Neuronal stem cell (in vitro differentiated cells): Measurements from ENCODE around the gene NOS1AP. TPM values are rescaled to one million over a fixed set of nuclear protein-coding genes. Genes with fewer than 3 reads are reported as not detected.

ENCODE experiments used
- DNase-seq: peaks from one replicate; pipeline ENCODE4 v3.0.0-alpha.2; 2013; ENCODE audit warnings: low spot score
- H2AFZ ChIP-seq: one replicate; pipeline ENCODE4 v1.6.1; 2013; ENCODE audit warnings: mild to moderate bottlenecking, low read length, inconsistent platforms
- H2AK5ac ChIP-seq: 2 replicates; pipeline ENCODE4 v1.6.1; 2013; ENCODE audit warnings: low read depth, mild to moderate bottlenecking, inconsistent platforms, low read length, moderate library complexity, mixed read lengths
- H2BK120ac ChIP-seq: 2 replicates; pipeline ENCODE4 v1.6.1; 2013; ENCODE audit warnings: low read depth, mild to moderate bottlenecking, inconsistent platforms, low read length, moderate library complexity, mixed read lengths
- H2BK12ac ChIP-seq: one replicate; pipeline ENCODE4 v1.6.1; 2013; ENCODE audit warnings: low read length, inconsistent platforms
- H2BK15ac ChIP-seq: 2 replicates; pipeline ENCODE4 v1.6.1; 2013; ENCODE audit warnings: mild to moderate bottlenecking, low read length, inconsistent platforms, mixed read lengths
- H2BK5ac ChIP-seq: one replicate; pipeline ENCODE4 v1.6.1; 2013; ENCODE audit warnings: inconsistent platforms, mild to moderate bottlenecking, low read length, moderate library complexity
- H3K14ac ChIP-seq: one replicate; pipeline ENCODE4 v1.6.1; 2013; ENCODE audit warnings: low read length, inconsistent platforms
- H3K18ac ChIP-seq: 2 replicates; pipeline ENCODE4 v1.6.1; 2013; ENCODE audit warnings: low read length, inconsistent platforms
- H3K23ac ChIP-seq: 2 replicates; pipeline ENCODE4 v1.6.1; 2013; ENCODE audit warnings: low read depth, mild to moderate bottlenecking, mixed read lengths, low read length, inconsistent platforms; ENCODE audit not compliant: poor library complexity
- H3K27ac ChIP-seq: replicated peaks from 3 replicates; pipeline ENCODE4 v1.5.1; 2013; ENCODE audit warnings: low read length, inconsistent platforms
- H3K27me3 ChIP-seq, 3 experiments: 2 replicates each; pipeline ENCODE4 v1.6.1; 2013; ENCODE audit warnings: low read length in 3 of 3, mild to moderate bottlenecking in 2 of 3, inconsistent platforms in 1 of 3, low read depth in 1 of 3, mixed read lengths in 1 of 3, moderate library complexity in 1 of 3; ENCODE audit not compliant: control insufficient read depth in 3 of 3, insufficient read depth in 3 of 3
- H3K36me3 ChIP-seq, 2 donors: replicated peaks in 1 of 2; 2 replicates each; pipeline ENCODE4 v1.6.1; 2013; ENCODE audit warnings: low read length in 2 of 2; ENCODE audit not compliant: control insufficient read depth in 2 of 2, insufficient read depth in 2 of 2
- H3K4ac ChIP-seq: 2 replicates; pipeline ENCODE4 v1.6.1; 2013; ENCODE audit warnings: inconsistent platforms, mild to moderate bottlenecking, low read length, moderate library complexity
- H3K4me1 ChIP-seq, 2 donors: 1 replicate in 1 of 2; 2 replicates in 1 of 2; pipeline ENCODE4 v1.6.1; 2013; ENCODE audit warnings: low read length in 2 of 2, low read depth in 1 of 2; ENCODE audit not compliant: control insufficient read depth in 2 of 2, insufficient read depth in 1 of 2
- H3K4me2 ChIP-seq: one replicate; pipeline ENCODE4 v1.6.1; 2013; ENCODE audit warnings: mild to moderate bottlenecking, low read length, inconsistent platforms; ENCODE audit not compliant: insufficient read depth, poor library complexity, severe bottlenecking
- H3K4me3 ChIP-seq, 2 donors: 2 replicates each; pipeline ENCODE4 v1.5.1; 2013; ENCODE audit warnings: low read length in 2 of 2, mild to moderate bottlenecking in 2 of 2, inconsistent platforms in 1 of 2, moderate library complexity in 1 of 2
- H3K79me1 ChIP-seq: one replicate; pipeline ENCODE4 v1.6.1; 2013; ENCODE audit warnings: low read depth, mild to moderate bottlenecking, inconsistent platforms, low read length, moderate library complexity
- H3K9ac ChIP-seq: one replicate; pipeline ENCODE4 v1.6.1; 2013; ENCODE audit warnings: mild to moderate bottlenecking, low read depth, low read length, inconsistent platforms; ENCODE audit not compliant: poor library complexity
- H3K9me3 ChIP-seq, 2 donors: replicated peaks in 1 of 2; 2 replicates each; pipeline versions ENCODE3 to v1.6.1; 2013; ENCODE audit warnings: low read length in 2 of 2, mild to moderate bottlenecking in 2 of 2, inconsistent platforms in 1 of 2, low read depth in 1 of 2, mixed read lengths in 1 of 2, moderate library complexity in 1 of 2; ENCODE audit not compliant: control insufficient read depth in 2 of 2, insufficient read depth in 1 of 2
- H4K8ac ChIP-seq: one replicate; pipeline ENCODE4 v1.6.1; 2013; ENCODE audit warnings: low read depth, mild to moderate bottlenecking, inconsistent platforms, low read length, moderate library complexity
- H4K91ac ChIP-seq: one replicate; pipeline ENCODE4 v1.6.1; 2013; ENCODE audit warnings: low read length, low read depth, mild to moderate bottlenecking, inconsistent platforms; ENCODE audit not compliant: poor library complexity
- WGBS, 2 donors: extraction: QIAGEN DNeasy Blood & Tissue Kit; methylation state at CpG; one replicate each; pipeline ENCODE4 v1.1.7; 2013; ENCODE audit warnings: missing lambda C conversion rate in 2 of 2, mixed read lengths in 1 of 2; ENCODE audit not compliant: insufficient read length in 2 of 2, insufficient replicate concordance in 1 of 2; ENCODE audit errors: extremely low coverage in 2 of 2; 5-methylcytosine and 5-hydroxymethylcytosine counted together
- polyA plus RNA-seq, 2 experiments: library from polyadenylated mRNA; stranded (reverse); fragments of 200-250 nt; gene quantifications; one replicate each; pipeline ENCODE4 v1.2.3, GENCODE V29; 2013

NOS1AP gene
- 2.5 TPM for polyA plus RNA-seq (2013, experiment 1 of 2)
- polyA plus RNA-seq (2013, experiment 2 of 2) = 2.2 TPM

DNA sequence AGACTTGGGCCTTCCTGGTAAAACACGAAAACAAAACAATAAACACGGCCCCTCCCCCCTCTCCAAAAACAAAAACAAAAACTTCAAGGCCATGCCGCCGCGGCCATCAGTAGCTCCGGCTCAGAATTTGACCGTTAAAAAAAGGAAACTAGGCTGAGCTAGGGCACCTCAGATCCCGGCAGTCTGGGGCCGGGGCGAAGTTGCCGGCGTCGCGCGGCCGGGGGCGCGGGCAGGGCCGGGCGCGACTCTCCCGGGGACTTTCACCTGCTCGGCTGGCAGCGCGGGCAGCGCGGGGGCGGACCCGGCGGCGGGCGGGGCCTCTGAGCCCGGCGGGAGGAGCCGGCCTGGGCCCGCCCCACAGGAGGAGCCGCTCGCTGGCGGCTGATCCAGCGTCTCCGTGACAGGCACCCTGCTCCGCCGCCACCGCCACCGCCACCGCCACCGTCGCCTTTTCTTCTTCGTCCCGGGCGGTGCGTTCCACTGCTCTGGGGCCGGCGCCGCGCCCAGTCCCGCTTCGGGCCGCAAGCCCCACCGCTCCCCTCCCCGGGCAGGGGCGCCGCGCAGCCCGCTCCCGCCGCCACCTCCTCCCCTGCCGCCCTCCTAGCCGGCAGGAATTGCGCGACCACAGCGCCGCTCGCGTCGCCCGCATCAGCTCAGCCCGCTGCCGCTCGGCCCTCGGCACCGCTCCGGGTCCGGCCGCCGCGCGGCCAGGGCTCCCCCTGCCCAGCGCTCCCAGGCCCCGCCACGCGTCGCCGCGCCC, at the start of gene NOS1AP:
Gene NOS1AP (plus strand): TSS at position 358 of the 760 bp plus-strand sequence. CDS start 487 bp downstream, outside the sequence.
- H3K79me1 ChIP-seq = peaks cover 2% of the 10 kb centered on the region
- WGBS, 2 donors = no CpG with 5 or more reads among the region's 95 CpGs
- H3K23ac ChIP-seq = peak within 1 kb of the TSS; percentile 16
- H2AFZ ChIP-seq = peak within 1 kb of the TSS; percentile 96
- peak within 1 kb of the TSS; percentile 96 for H3K9ac ChIP-seq
- peak within 1 kb of the TSS; percentile 87 for H3K4me2 ChIP-seq
- H3K9me3 ChIP-seq = peaks cover 0 to 4% of the 10 kb centered on the region in 2 donors
- H3K36me3 ChIP-seq = peaks cover 0 to 7% of the 10 kb centered on the region in 2 donors
- peak within 1 kb of the TSS; percentile 69 for H2BK120ac ChIP-seq
- peak within 1 kb of the TSS; percentile 86 to 97 for H3K4me3 ChIP-seq
- peak; percentile 78 for DNase-seq
- H4K8ac ChIP-seq = no peak within 1 kb of the TSS
- H2AK5ac ChIP-seq = no peak within 1 kb of the TSS
- H3K4me1 ChIP-seq = peaks cover 16% of the 10 kb centered on the region in 2 donors
- no peak within 1 kb of the TSS for H2BK12ac ChIP-seq
- H3K27ac ChIP-seq = no peak within 1 kb of the TSS
- H2BK5ac ChIP-seq = no peak within 1 kb of the TSS
- peak within 1 kb of the TSS; percentile 92 for H3K18ac ChIP-seq
- H3K14ac ChIP-seq = peak within 1 kb of the TSS; percentile 71
- H3K27me3 ChIP-seq = peaks cover 0 to 5% (median 0%) of the 10 kb centered on the region in 3 experiments
- H3K4ac ChIP-seq = no peak within 1 kb of the TSS
- H4K91ac ChIP-seq = no peak within 1 kb of the TSS
- no peak within 1 kb of the TSS for H2BK15ac ChIP-seq

DNA sequence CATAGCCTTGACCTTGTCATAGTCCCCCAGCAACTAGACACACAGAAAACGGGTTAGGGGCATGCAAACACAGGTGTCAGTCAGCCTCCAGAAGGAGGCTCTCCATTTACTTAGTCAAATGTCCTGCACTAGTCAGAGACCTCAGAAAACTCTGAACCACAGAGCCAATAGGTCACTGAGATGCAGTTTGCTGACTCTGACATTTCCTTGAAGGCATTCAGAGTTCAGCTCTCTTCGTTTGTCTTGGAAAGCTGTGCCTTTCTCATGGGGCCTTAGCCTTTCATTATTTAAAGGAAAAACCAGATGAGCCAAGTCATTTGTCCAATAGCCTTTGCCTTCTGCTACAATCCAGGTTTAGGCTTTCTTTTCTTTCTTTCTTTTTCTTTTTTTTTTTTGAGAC, 49.3 kb upstream of the NOS1AP start:
- peaks cover 0 to 19% (median 13%) of the 10 kb centered on the region in 3 experiments for H3K27me3 ChIP-seq
- H2BK5ac ChIP-seq = no peak overlapping the region
- peaks cover 2 to 9% of the 10 kb centered on the region in 2 donors for H3K4me1 ChIP-seq
- no CpG with 5 or more reads among the region's 2 CpGs for WGBS, 2 donors
- no peak overlapping the region for H4K91ac ChIP-seq
- H3K79me1 ChIP-seq = no peaks in the 10 kb centered on the region
- H3K4me2 ChIP-seq = no peak overlapping the region
- no peak overlapping the region for H2AFZ ChIP-seq
- H3K36me3 ChIP-seq = peaks cover 0 to 3% of the 10 kb centered on the region in 2 donors
- no peak overlapping the region for H3K14ac ChIP-seq
- H4K8ac ChIP-seq = no peak overlapping the region
- no peak overlapping the region for H3K18ac ChIP-seq
- no peak overlapping the region for H2BK120ac ChIP-seq
- no peak for DNase-seq
- H3K23ac ChIP-seq = no peak overlapping the region
- no peak overlapping the region for H3K4me3 ChIP-seq
- H3K27ac ChIP-seq = no peak overlapping the region
- no peak overlapping the region for H3K4ac ChIP-seq
- H2AK5ac ChIP-seq = no peak overlapping the region
- no peak overlapping the region for H3K9ac ChIP-seq
- no peaks in the 10 kb centered on the region for H3K9me3 ChIP-seq
- H2BK12ac ChIP-seq = no peak overlapping the region
- no peak overlapping the region for H2BK15ac ChIP-seq

DNA sequence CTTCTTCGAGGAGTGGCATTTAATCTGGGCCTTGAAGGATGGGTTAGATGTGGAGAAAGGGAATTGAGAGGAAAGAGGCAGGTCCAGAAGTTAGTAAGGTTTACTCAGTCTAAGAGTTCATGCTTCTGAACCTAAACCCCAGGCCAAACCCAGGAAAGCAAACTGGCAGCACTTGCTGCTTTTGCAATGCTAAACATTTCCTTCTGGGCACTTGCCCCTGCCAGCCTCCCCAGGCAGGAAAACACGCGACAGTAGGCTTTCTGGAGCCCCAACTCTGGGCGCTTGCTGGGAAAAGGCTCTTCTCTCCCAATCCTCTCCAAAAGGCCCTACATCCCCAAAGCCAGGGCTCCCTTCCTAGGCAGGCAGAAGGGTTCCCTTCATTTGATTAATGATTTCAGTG, 48.4 kb upstream of the NOS1AP start:
- Histone ChIP-seq H3K14ac (no peak overlapping the region), H3K36me3 (peaks cover 0 to 3% of the 10 kb centered on the region in 2 donors), H2BK12ac (no peak overlapping the region), H3K27ac (no peak overlapping the region), H3K4ac (no peak overlapping the region), H3K23ac (no peak overlapping the region), H3K4me1 (peaks cover 2 to 9% of the 10 kb centered on the region in 2 donors), H2BK15ac (no peak overlapping the region), H3K4me2 (no peak overlapping the region), H2AFZ (no peak overlapping the region), H2BK5ac (no peak overlapping the region), H4K8ac (no peak overlapping the region), H2AK5ac (no peak overlapping the region), H3K4me3 (no peak overlapping the region), H3K18ac (no peak overlapping the region), H3K9me3 (no peaks in the 10 kb centered on the region), H2BK120ac (no peak overlapping the region), H3K27me3 (peaks cover 0 to 27% (median 13%) of the 10 kb centered on the region in 3 experiments), H3K9ac (no peak overlapping the region), H4K91ac (no peak overlapping the region), H3K79me1 (no peaks in the 10 kb centered on the region)
- WGBS, 2 donors = no CpG with 5 or more reads among the region's 4 CpGs
- DNase-seq = no peak

DNA sequence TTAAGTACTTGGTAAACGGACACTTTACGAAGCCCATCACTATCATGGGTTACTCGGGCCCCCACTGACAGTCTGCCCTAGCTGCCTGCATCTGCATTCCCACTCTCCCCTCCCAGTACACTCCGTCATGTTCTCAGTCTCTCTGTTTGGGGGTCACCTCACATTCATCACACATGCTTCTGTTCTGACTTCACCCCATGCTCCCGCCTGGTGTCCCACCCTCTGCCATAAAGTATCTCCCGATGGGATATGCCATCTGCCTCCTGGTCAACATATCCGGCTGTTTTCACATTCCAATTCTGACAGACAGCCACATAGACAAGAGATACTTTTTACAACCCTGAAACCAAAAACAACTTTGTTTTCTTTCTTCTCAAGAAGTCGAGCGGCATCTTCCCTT, 46.9 kb upstream of the NOS1AP start:
- Histone ChIP-seq H3K79me1 (no peaks in the 10 kb centered on the region), H2AK5ac (no peak overlapping the region), H3K9ac (no peak overlapping the region), H3K4ac (no peak overlapping the region), H3K18ac (peak overlapping the region; percentile 5), H3K36me3 (no peaks in the 10 kb centered on the region), H3K4me1 (peaks cover 2 to 9% of the 10 kb centered on the region in 2 donors), H2AFZ (no peak overlapping the region), H3K9me3 (peaks cover 0 to 6% of the 10 kb centered on the region in 2 donors), H3K27ac (no peak overlapping the region), H2BK120ac (no peak overlapping the region), H3K23ac (no peak overlapping the region), H3K4me2 (no peak overlapping the region), H3K27me3 (peaks cover 0 to 27% (median 13%) of the 10 kb centered on the region in 3 experiments), H3K14ac (no peak overlapping the region), H2BK5ac (no peak overlapping the region), H2BK12ac (no peak overlapping the region), H3K4me3 (no peak overlapping the region), H2BK15ac (peak overlapping the region; percentile 2), H4K91ac (no peak overlapping the region), H4K8ac (no peak overlapping the region)
- no peak for DNase-seq
- WGBS, 2 donors = no CpG with 5 or more reads among the region's 9 CpGs
